ENCODE data around the gene LGALS16.

Gene LGALS16, protein sequence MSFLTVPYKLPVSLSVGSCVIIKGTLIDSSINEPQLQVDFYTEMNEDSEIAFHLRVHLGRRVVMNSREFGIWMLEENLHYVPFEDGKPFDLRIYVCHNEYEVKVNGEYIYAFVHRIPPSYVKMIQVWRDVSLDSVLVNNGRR

DNA sequence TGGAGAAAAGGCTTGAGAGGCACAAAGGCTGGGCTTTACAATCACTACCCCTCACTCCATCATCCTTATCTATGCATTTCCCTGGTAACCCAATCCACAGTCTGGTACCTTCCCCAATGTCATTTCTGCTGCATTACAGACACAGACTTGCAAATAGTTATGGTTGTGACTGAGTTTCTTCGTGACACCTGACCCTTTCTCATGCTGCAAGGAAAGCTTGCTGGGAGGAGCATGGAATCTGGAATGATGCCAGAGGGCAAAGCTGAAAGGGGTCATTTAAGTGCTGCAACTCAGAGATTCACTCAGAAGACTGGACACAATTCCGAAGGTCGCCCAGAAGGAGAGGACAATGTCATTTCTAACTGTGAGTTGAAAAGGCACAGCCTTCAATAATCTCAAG is at the start of gene LGALS16:
TSS of gene LGALS16 (plus strand) at position 301 of the 400 bp plus-strand sequence. CDS start at position 350, 49 bp downstream.
- Histone ChIP-seq H3F3A (ENCODE audit: insufficient read depth, low read length) (no peaks in the 10 kb centered on the region), H3K36me3 (ENCODE audit: insufficient read depth, low read length) (no peaks in the 10 kb centered on the region), H3K27ac (ENCODE audit: low read depth, low read length, poor library complexity, severe bottlenecking) (no peak within 1 kb of the TSS), H3K9me2 (ENCODE audit: low read depth, low read length) (no peaks in the 10 kb centered on the region), H3K79me2 (ENCODE audit: insufficient read depth, low read length) (no peaks in the 10 kb centered on the region), H3K4me2 (ENCODE audit: low read length) (no peak within 1 kb of the TSS), H3K9me3 (ENCODE audit: low read length) (no peaks in the 10 kb centered on the region), H3K27me3 (ENCODE audit: insufficient read depth, low read length) (no peaks in the 10 kb centered on the region), H3K4me1 (ENCODE audit: insufficient read depth, low read length, severe bottlenecking) (no peaks in the 10 kb centered on the region), H3K4me3 (ENCODE audit: low read depth, low read length, poor library complexity, severe bottlenecking) (no peak within 1 kb of the TSS), H3K9ac (ENCODE audit: low read length) (no peak within 1 kb of the TSS), H2AFZ (ENCODE audit: low read length) (no peak within 1 kb of the TSS), H4K20me1 (ENCODE audit: insufficient read depth, low read length) (no peaks in the 10 kb centered on the region)
- TF ChIP-seq, protein P1, sequence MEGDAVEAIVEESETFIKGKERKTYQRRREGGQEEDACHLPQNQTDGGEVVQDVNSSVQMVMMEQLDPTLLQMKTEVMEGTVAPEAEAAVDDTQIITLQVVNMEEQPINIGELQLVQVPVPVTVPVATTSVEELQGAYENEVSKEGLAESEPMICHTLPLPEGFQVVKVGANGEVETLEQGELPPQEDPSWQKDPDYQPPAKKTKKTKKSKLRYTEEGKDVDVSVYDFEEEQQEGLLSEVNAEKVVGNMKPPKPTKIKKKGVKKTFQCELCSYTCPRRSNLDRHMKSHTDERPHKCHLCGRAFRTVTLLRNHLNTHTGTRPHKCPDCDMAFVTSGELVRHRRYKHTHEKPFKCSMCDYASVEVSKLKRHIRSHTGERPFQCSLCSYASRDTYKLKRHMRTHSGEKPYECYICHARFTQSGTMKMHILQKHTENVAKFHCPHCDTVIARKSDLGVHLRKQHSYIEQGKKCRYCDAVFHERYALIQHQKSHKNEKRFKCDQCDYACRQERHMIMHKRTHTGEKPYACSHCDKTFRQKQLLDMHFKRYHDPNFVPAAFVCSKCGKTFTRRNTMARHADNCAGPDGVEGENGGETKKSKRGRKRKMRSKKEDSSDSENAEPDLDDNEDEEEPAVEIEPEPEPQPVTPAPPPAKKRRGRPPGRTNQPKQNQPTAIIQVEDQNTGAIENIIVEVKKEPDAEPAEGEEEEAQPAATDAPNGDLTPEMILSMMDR (IDR thresholded peaks at IDR 0.05; ENCODE audit: low read length), result no peak
- TF ChIP-seq EZH2 (IDR thresholded peaks at IDR 0.05; ENCODE audit: borderline replicate concordance, low read length), result no peak

DNA sequence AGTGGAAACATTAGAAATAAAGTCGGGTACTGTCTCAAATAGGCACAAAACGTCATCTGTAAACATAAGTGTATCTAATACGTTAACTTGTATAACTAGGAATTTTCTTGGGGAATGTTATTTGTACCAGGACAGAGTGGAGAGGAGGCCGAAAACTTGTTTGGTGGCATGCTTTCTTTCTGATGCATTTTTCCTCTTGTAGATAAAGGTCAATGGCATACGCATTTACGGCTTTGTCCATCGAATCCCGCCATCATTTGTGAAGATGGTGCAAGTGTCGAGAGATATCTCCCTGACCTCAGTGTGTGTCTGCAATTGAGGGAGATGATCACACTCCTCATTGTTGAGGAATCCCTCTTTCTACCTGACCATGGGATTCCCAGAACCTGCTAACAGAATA is 48.7 kb upstream of the LGALS16 start:
- H3K9me2 ChIP-seq (ENCODE audit: low read depth, low read length), result no peaks in the 10 kb centered on the region
- H3K4me2 ChIP-seq (ENCODE audit: low read length), result no peak overlapping the region
- TF ChIP-seq, protein P1 (IDR thresholded peaks at IDR 0.05; ENCODE audit: low read length), result no peak
- TF ChIP-seq EZH2 (IDR thresholded peaks at IDR 0.05; ENCODE audit: borderline replicate concordance, low read length), result no peak
- no peaks in the 10 kb centered on the region for H3K27me3 ChIP-seq (ENCODE audit: insufficient read depth, low read length)
- no peaks in the 10 kb centered on the region for H3K79me2 ChIP-seq (ENCODE audit: insufficient read depth, low read length)
- H3K9ac ChIP-seq (ENCODE audit: low read length), result no peak overlapping the region
- H3K9me3 ChIP-seq (ENCODE audit: low read length), result no peaks in the 10 kb centered on the region
- H2AFZ ChIP-seq (ENCODE audit: low read length), result no peak overlapping the region
- no peaks in the 10 kb centered on the region for H4K20me1 ChIP-seq (ENCODE audit: insufficient read depth, low read length)
- no peaks in the 10 kb centered on the region for H3K4me1 ChIP-seq (ENCODE audit: insufficient read depth, low read length, severe bottlenecking)
- H3K4me3 ChIP-seq (ENCODE audit: low read depth, low read length, poor library complexity, severe bottlenecking), result no peak overlapping the region
- no peaks in the 10 kb centered on the region for H3F3A ChIP-seq (ENCODE audit: insufficient read depth, low read length)
- H3K27ac ChIP-seq (ENCODE audit: low read depth, low read length, poor library complexity, severe bottlenecking), result no peak overlapping the region
- no peaks in the 10 kb centered on the region for H3K36me3 ChIP-seq (ENCODE audit: insufficient read depth, low read length)

DNA sequence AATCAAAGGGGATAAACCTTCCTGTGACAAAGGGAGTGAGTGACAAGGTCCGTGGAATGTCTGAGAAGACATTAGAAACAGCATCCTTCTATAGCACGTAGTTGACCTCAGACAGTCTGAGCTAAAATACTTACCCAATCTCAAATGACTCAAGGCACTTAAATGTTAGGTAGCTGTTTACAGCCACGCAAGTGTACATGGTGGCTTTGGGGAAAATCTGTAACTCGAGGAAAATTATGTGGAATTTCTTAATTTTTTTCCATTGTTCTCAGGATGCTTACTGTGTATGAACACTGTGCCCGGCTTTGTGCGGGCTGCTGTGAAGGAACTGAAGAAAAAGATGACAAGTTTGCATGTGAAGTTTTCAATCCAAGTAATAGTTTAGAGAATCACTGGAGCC is 48.2 kb upstream of the LGALS16 start:
- Histone ChIP-seq H4K20me1 (ENCODE audit: insufficient read depth, low read length) (no peaks in the 10 kb centered on the region), H3K27ac (ENCODE audit: low read depth, low read length, poor library complexity, severe bottlenecking) (no peak overlapping the region), H2AFZ (ENCODE audit: low read length) (no peak overlapping the region), H3K9ac (ENCODE audit: low read length) (no peak overlapping the region), H3K9me2 (ENCODE audit: low read depth, low read length) (no peaks in the 10 kb centered on the region), H3K79me2 (ENCODE audit: insufficient read depth, low read length) (no peaks in the 10 kb centered on the region), H3K4me2 (ENCODE audit: low read length) (no peak overlapping the region), H3K36me3 (ENCODE audit: insufficient read depth, low read length) (no peaks in the 10 kb centered on the region), H3K9me3 (ENCODE audit: low read length) (no peaks in the 10 kb centered on the region), H3K4me3 (ENCODE audit: low read depth, low read length, poor library complexity, severe bottlenecking) (no peak overlapping the region), H3K27me3 (ENCODE audit: insufficient read depth, low read length) (no peaks in the 10 kb centered on the region), H3K4me1 (ENCODE audit: insufficient read depth, low read length, severe bottlenecking) (no peaks in the 10 kb centered on the region), H3F3A (ENCODE audit: insufficient read depth, low read length) (no peaks in the 10 kb centered on the region)
- no peak for TF ChIP-seq EZH2 (IDR thresholded peaks at IDR 0.05; ENCODE audit: borderline replicate concordance, low read length)
- TF ChIP-seq, protein P1 (IDR thresholded peaks at IDR 0.05; ENCODE audit: low read length), result no peak

Data from OCI-LY1 (cell line).